Hepatocyte (in vitro differentiated cells): ENCODE measurements around the gene ADIPOR2. TPM values are rescaled to one million over a fixed set of nuclear protein-coding genes. Genes with fewer than 3 reads are reported as not detected.

Source experiments
- DNase-seq: peaks from one replicate; pipeline ENCODE4 v3.0.0-alpha.2; 2016; ENCODE audit warnings: low spot score
- H2AFZ ChIP-seq: fragments of 200-600 bp; sonication (generic); 2 replicates; pipeline ENCODE4 v1.6.0; 2016; ENCODE audit warnings: antibody characterized with exemption, mild to moderate bottlenecking
- H3K27ac ChIP-seq: fragments of 200-600 bp; sonication (generic); 2 replicates; pipeline ENCODE4 v1.5.1; 2016; ENCODE audit warnings: mild to moderate bottlenecking
- H3K27me3 ChIP-seq: fragments of 200-600 bp; sonication (generic); 2 replicates; pipeline ENCODE4 v1.6.1; 2016
- H3K36me3 ChIP-seq: fragments of 200-600 bp; sonication (generic); replicated peaks from 2 replicates; pipeline ENCODE4 v1.5.1; 2016; ENCODE audit warnings: low read depth; ENCODE audit not compliant: insufficient read depth
- H3K4me1 ChIP-seq: fragments of 200-600 bp; sonication (generic); 2 replicates; pipeline ENCODE4 v1.5.1; 2016; ENCODE audit warnings: mild to moderate bottlenecking, moderate library complexity; ENCODE audit not compliant: insufficient read depth
- H3K4me2 ChIP-seq: fragments of 200-600 bp; sonication (generic); 2 replicates; pipeline ENCODE4 v1.6.0; 2016
- H3K4me3 ChIP-seq: fragments of 200-600 bp; sonication (generic); 2 replicates; pipeline ENCODE4 v1.5.1; 2016; ENCODE audit warnings: mild to moderate bottlenecking
- H3K79me2 ChIP-seq: fragments of 200-600 bp; sonication (generic); 2 replicates; pipeline ENCODE4 v1.6.0; 2017; ENCODE audit warnings: mild to moderate bottlenecking
- H3K9me2 ChIP-seq: fragments of 200-600 bp; sonication (generic); replicated peaks from 2 replicates; pipeline ENCODE4 v1.6.0; 2017; ENCODE audit warnings: mild to moderate bottlenecking; ENCODE audit not compliant: insufficient read depth
- H3K9me3 ChIP-seq: fragments of 200-600 bp; sonication (generic); 2 replicates; pipeline ENCODE4 v1.5.1; 2016; ENCODE audit warnings: low read depth, mild to moderate bottlenecking
- H4K20me1 ChIP-seq: fragments of 200-600 bp; sonication (generic); 2 replicates; pipeline ENCODE4 v1.6.0; 2016; ENCODE audit warnings: mild to moderate bottlenecking; ENCODE audit not compliant: insufficient read depth, poor library complexity, severe bottlenecking
- EZH2 ChIP-seq: fragments of 200-600 bp; sonication (generic); IDR thresholded peaks from 2 replicates; pipeline ENCODE4 v1.6.1; 2016; ENCODE audit warnings: antibody characterized with exemption, mild to moderate bottlenecking, borderline replicate concordance
- EZH2phosphoT487 ChIP-seq: fragments of 200-600 bp; sonication (generic); IDR thresholded peaks from one replicate; pipeline ENCODE4 v1.6.1; 2018; ENCODE audit warnings: antibody characterized with exemption, mild to moderate bottlenecking, low read depth, moderate library complexity; ENCODE audit not compliant: unreplicated experiment, severe bottlenecking
- WGBS: methylation state at CpG from one replicate; pipeline ENCODE4 v1.1.6; 2016; ENCODE audit warnings: low lambda C conversion rate; ENCODE audit errors: missing lambda C conversion rate; 5-methylcytosine and 5-hydroxymethylcytosine counted together
- polyA plus RNA-seq: library from polyadenylated mRNA; unstranded; fragments of >200 nt; fragmentation: Nextera tagmentation; extraction: Ambion mirVana; gene quantifications from 2 replicates; pipeline ENCODE4 v1.2.1, GENCODE V29; 2016
- total RNA-seq: library from RNA; depleted of rRNA; stranded (reverse); fragments of >200 nt; gene quantifications from 2 replicates; pipeline ENCODE4 v1.2.3, GENCODE V29; 2014
- TF ChIP-seq, protein P1 (sequence below): fragments of 200-600 bp; sonication (generic); IDR thresholded peaks from 2 replicates; pipeline ENCODE4 v1.5.1; 2016; ENCODE audit warnings: antibody characterized with exemption, mild to moderate bottlenecking; ENCODE audit not compliant: poor library complexity

Gene ADIPOR2
- total and polyA plus RNA-seq, 2 experiments from 2014 or later: 10.4 to 47.3 TPM

GRCh38 chr12:1777798-1778197, 86.9 kb downstream of the ADIPOR2 start:
- no peaks in the 10 kb centered on the region for H3K36me3 ChIP-seq
- no peak overlapping the region for H3K4me2 ChIP-seq
- no peak overlapping the region for H3K27ac ChIP-seq
- H3K79me2 ChIP-seq: peaks cover 23% of the 10 kb centered on the region
- H3K9me3 ChIP-seq: no peaks in the 10 kb centered on the region
- no peak overlapping the region for H3K4me3 ChIP-seq
- 93% methylated on average over 5 of the region's 5 CpGs for WGBS
- no peaks in the 10 kb centered on the region for H3K27me3 ChIP-seq
- no peak overlapping the region for H2AFZ ChIP-seq
- no peaks in the 10 kb centered on the region for H3K9me2 ChIP-seq
- TF ChIP-seq EZH2phosphoT487: no peak
- no peak for TF ChIP-seq EZH2
- TF ChIP-seq, protein P1, sequence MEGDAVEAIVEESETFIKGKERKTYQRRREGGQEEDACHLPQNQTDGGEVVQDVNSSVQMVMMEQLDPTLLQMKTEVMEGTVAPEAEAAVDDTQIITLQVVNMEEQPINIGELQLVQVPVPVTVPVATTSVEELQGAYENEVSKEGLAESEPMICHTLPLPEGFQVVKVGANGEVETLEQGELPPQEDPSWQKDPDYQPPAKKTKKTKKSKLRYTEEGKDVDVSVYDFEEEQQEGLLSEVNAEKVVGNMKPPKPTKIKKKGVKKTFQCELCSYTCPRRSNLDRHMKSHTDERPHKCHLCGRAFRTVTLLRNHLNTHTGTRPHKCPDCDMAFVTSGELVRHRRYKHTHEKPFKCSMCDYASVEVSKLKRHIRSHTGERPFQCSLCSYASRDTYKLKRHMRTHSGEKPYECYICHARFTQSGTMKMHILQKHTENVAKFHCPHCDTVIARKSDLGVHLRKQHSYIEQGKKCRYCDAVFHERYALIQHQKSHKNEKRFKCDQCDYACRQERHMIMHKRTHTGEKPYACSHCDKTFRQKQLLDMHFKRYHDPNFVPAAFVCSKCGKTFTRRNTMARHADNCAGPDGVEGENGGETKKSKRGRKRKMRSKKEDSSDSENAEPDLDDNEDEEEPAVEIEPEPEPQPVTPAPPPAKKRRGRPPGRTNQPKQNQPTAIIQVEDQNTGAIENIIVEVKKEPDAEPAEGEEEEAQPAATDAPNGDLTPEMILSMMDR: no peak
- H3K4me1 ChIP-seq: peaks cover 20% of the 10 kb centered on the region
- peaks cover 2% of the 10 kb centered on the region for H4K20me1 ChIP-seq
- DNase-seq: no peak

DNA sequence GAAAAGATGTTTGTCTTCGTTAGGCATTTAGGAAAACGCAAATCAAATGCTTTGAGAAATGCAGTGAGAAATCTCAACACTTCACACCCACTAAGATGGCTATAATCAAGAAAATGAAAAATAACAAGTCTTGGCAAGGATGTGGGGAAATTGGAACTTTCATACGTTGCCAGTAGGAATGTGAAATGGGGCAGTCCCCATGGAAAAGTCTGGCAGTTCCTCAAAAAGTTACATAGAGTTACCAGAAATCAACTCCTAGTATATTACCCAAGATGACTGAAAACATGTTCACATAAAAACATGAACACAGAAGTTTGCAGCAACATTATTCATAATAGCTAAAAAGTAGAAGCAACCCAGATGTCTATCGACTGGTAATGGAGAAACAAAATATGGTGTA, 88.0 kb downstream of the ADIPOR2 start:
- no peak overlapping the region for H2AFZ ChIP-seq
- WGBS: 96% methylated on average over 4 of the region's 4 CpGs
- DNase-seq: no peak
- no peaks in the 10 kb centered on the region for H3K27me3 ChIP-seq
- no peak overlapping the region for H3K4me3 ChIP-seq
- no peaks in the 10 kb centered on the region for H3K9me3 ChIP-seq
- H3K4me2 ChIP-seq: no peak overlapping the region
- no peak overlapping the region for H3K27ac ChIP-seq
- TF ChIP-seq EZH2phosphoT487 (no peak), EZH2 (no peak)
- TF ChIP-seq, protein P1: no peak
- peaks cover 2% of the 10 kb centered on the region for H4K20me1 ChIP-seq
- no peaks in the 10 kb centered on the region for H3K36me3 ChIP-seq
- peaks cover 20% of the 10 kb centered on the region for H3K4me1 ChIP-seq
- peaks cover 21% of the 10 kb centered on the region for H3K79me2 ChIP-seq
- no peaks in the 10 kb centered on the region for H3K9me2 ChIP-seq

DNA sequence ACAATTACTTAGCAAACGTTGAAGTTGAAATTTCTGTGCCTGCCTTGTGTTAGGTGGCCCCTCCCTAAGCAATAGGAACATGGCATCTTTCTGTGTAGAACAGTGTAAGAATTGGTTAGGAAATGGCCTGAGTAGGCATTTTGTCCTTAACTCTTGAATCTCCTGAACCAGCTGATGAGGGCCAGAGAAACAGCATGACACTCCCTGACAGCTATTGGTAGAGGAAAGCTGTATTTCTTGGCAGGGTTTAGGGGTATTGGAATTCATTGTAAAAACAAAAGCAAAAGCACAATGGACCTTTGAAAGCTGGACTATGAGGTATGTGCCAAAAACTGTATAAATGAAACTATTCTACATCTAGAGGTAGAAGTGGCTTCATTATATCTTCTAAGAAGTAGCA, 88.9 kb downstream of the ADIPOR2 start:
- no peak overlapping the region for H3K27ac ChIP-seq
- no peaks in the 10 kb centered on the region for H3K9me2 ChIP-seq
- no peak for TF ChIP-seq EZH2
- TF ChIP-seq, protein P1: no peak
- no peak for TF ChIP-seq EZH2phosphoT487
- H3K9me3 ChIP-seq: no peaks in the 10 kb centered on the region
- H3K27me3 ChIP-seq: no peaks in the 10 kb centered on the region
- H3K4me1 ChIP-seq: peaks cover 20% of the 10 kb centered on the region
- 74% methylated on average over 1 of the region's 1 CpG for WGBS
- H2AFZ ChIP-seq: no peak overlapping the region
- H3K79me2 ChIP-seq: peaks cover 20% of the 10 kb centered on the region
- DNase-seq: no peak
- no peak overlapping the region for H3K4me2 ChIP-seq
- H4K20me1 ChIP-seq: peaks cover 2% of the 10 kb centered on the region
- no peaks in the 10 kb centered on the region for H3K36me3 ChIP-seq
- H3K4me3 ChIP-seq: no peak overlapping the region

- H2AFZ ChIP-seq: no peak overlapping the region
- 31% methylated on average over 2 of the region's 2 CpGs for WGBS
- no peaks in the 10 kb centered on the region for H3K36me3 ChIP-seq
- no peak overlapping the region for H3K4me2 ChIP-seq
- H3K4me3 ChIP-seq: no peak overlapping the region
- no peak for DNase-seq
- TF ChIP-seq EZH2 (no peak), EZH2phosphoT487 (no peak)
- TF ChIP-seq, protein P1: no peak
- no peaks in the 10 kb centered on the region for H3K9me3 ChIP-seq
- H3K4me1 ChIP-seq: peaks cover 13% of the 10 kb centered on the region
- H3K79me2 ChIP-seq: peaks cover 20% of the 10 kb centered on the region
- H3K9me2 ChIP-seq: no peaks in the 10 kb centered on the region
- H4K20me1 ChIP-seq: peaks cover 2% of the 10 kb centered on the region
- no peaks in the 10 kb centered on the region for H3K27me3 ChIP-seq
- H3K27ac ChIP-seq: no peak overlapping the region
Measured at GRCh38 chr12:1781772-1782171, 90.9 kb downstream of the ADIPOR2 start.
